Measurements from ENCODE around the gene INPP4B.

The INPP4B gene

DNA sequence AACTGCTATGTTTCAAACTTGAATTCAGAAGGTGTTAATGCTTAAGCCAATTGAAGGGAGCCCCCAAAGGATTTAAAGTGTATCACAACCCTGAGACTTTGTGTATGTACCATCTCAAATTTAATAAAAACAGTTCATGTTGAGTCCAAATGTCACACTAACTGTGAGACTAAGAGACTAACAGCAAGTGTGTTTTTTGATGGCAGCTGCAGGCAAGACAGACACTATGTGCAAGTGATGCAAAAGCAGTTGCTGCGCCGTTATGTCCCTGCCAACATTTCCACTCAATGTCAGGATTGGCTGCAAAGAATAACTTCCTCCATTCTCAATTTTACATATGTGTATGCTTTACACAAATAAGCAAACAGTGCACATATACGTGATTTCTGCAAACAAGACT is 615.1 kb downstream of the INPP4B start:
- Histone ChIP-seq H3K4me1 (ENCODE audit: insufficient read depth, low read length) (no peaks in the 10 kb centered on the region), H3K36me3 (ENCODE audit: insufficient read depth, low read length) (peaks cover 11% of the 10 kb centered on the region; the same call in 1 of the 2 replicates), H3K4me2 (ENCODE audit: insufficient read depth, low read length) (no peak overlapping the region), H3K79me2 (ENCODE audit: insufficient read depth, low read length) (no peaks in the 10 kb centered on the region), H3K27ac (ENCODE audit: low read length) (no peak overlapping the region), H2AFZ (ENCODE audit: low read depth, low read length) (no peak overlapping the region), H3K4me3 (ENCODE audit: low read depth in 1 of 2, low read length in 2 of 2) (no peak overlapping the region), H4K20me1 (ENCODE audit: insufficient read depth, low read length) (no peaks in the 10 kb centered on the region), H3K27me3 (ENCODE audit: insufficient read depth, low read length, poor library complexity) (no peaks in the 10 kb centered on the region), H3K9ac (ENCODE audit: low read depth, low read length) (no peak overlapping the region), H3K9me3 (ENCODE audit: insufficient read depth, low read length, severe bottlenecking) (no peaks in the 10 kb centered on the region)
- TF ChIP-seq EZH2 (IDR thresholded peaks at IDR 0.05; ENCODE audit: borderline replicate concordance, low read depth, low read length, severe bottlenecking) = no peak
- TF ChIP-seq, protein P1, sequence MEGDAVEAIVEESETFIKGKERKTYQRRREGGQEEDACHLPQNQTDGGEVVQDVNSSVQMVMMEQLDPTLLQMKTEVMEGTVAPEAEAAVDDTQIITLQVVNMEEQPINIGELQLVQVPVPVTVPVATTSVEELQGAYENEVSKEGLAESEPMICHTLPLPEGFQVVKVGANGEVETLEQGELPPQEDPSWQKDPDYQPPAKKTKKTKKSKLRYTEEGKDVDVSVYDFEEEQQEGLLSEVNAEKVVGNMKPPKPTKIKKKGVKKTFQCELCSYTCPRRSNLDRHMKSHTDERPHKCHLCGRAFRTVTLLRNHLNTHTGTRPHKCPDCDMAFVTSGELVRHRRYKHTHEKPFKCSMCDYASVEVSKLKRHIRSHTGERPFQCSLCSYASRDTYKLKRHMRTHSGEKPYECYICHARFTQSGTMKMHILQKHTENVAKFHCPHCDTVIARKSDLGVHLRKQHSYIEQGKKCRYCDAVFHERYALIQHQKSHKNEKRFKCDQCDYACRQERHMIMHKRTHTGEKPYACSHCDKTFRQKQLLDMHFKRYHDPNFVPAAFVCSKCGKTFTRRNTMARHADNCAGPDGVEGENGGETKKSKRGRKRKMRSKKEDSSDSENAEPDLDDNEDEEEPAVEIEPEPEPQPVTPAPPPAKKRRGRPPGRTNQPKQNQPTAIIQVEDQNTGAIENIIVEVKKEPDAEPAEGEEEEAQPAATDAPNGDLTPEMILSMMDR (IDR thresholded peaks at IDR 0.05; ENCODE audit: borderline replicate concordance, extremely low read depth, low read length, poor library complexity, severe bottlenecking) = peak; percentile 16
- DNase-seq = no peak
- no peak for ATAC-seq (ENCODE audit: insufficient read depth, low read depth)

DNA sequence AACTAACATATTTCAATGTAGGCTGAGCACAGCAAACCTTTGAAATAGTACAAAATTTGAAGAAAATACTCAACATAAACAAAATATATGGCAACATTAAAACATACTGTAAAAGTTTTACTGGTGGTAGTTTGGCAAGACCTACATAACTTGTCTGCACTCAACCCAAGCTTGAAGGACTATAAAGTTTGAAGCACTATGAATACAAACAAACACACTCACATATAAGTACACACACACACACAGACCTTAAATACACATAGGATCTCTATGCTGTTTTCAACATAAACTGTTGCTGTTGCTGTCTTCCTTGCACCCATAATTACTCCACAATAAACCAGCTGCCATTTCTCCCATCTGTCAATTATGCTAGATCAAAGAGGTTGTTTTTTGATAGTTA is 620.1 kb downstream of the INPP4B start:
- DNase-seq (no peak), ATAC-seq (ENCODE audit: insufficient read depth, low read depth) (no peak)
- Histone ChIP-seq H3K4me1 (ENCODE audit: insufficient read depth, low read length) (no peaks in the 10 kb centered on the region), H3K79me2 (ENCODE audit: insufficient read depth, low read length) (no peaks in the 10 kb centered on the region), H2AFZ (ENCODE audit: low read depth, low read length) (no peak overlapping the region), H3K4me3 (ENCODE audit: low read depth in 1 of 2, low read length in 2 of 2) (no peak overlapping the region), H3K36me3 (ENCODE audit: insufficient read depth, low read length) (peaks cover 12% of the 10 kb centered on the region; the same call in 1 of the 2 replicates), H3K27me3 (ENCODE audit: insufficient read depth, low read length, poor library complexity) (no peaks in the 10 kb centered on the region), H3K27ac (ENCODE audit: low read length) (no peak overlapping the region), H3K9me3 (ENCODE audit: insufficient read depth, low read length, severe bottlenecking) (no peaks in the 10 kb centered on the region), H3K4me2 (ENCODE audit: insufficient read depth, low read length) (no peak overlapping the region), H4K20me1 (ENCODE audit: insufficient read depth, low read length) (no peaks in the 10 kb centered on the region), H3K9ac (ENCODE audit: low read depth, low read length) (no peak overlapping the region)
- TF ChIP-seq, protein P1 (IDR thresholded peaks at IDR 0.05; ENCODE audit: borderline replicate concordance, extremely low read depth, low read length, poor library complexity, severe bottlenecking) = no peak
- no peak for TF ChIP-seq EZH2 (IDR thresholded peaks at IDR 0.05; ENCODE audit: borderline replicate concordance, low read depth, low read length, severe bottlenecking)

DNA sequence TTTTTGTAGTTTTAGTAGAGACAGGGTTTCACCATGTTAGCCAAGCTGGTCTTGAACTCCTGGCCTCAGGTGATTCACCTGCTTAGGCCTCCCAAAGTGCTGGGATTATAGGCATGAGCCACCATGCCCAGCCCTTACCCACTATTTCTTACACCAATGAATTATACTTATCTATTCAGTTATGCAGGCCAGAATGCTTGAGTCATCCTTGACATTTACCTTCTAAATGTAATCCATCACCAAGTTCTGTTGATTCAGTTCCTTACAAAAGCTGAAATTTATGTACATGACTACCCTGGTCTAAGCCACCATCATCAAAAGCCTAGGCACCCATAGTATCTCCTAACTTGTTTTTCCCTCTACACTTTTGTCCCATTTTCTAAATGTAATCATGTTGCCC is 624.0 kb downstream of the INPP4B start:
- peaks cover 11% of the 10 kb centered on the region; the same call in 1 of the 2 replicates for H3K36me3 ChIP-seq (ENCODE audit: insufficient read depth, low read length)
- H3K9ac ChIP-seq (ENCODE audit: low read depth, low read length) = no peak overlapping the region
- TF ChIP-seq EZH2 (IDR thresholded peaks at IDR 0.05; ENCODE audit: borderline replicate concordance, low read depth, low read length, severe bottlenecking) = no peak
- TF ChIP-seq, protein P1 (IDR thresholded peaks at IDR 0.05; ENCODE audit: borderline replicate concordance, extremely low read depth, low read length, poor library complexity, severe bottlenecking) = no peak
- H3K27me3 ChIP-seq (ENCODE audit: insufficient read depth, low read length, poor library complexity) = no peaks in the 10 kb centered on the region
- no peaks in the 10 kb centered on the region for H3K79me2 ChIP-seq (ENCODE audit: insufficient read depth, low read length)
- DNase-seq = no peak
- no peak for ATAC-seq (ENCODE audit: insufficient read depth, low read depth)
- no peak overlapping the region for H2AFZ ChIP-seq (ENCODE audit: low read depth, low read length)
- no peaks in the 10 kb centered on the region for H3K4me1 ChIP-seq (ENCODE audit: insufficient read depth, low read length)
- H3K27ac ChIP-seq (ENCODE audit: low read length) = no peak overlapping the region
- no peaks in the 10 kb centered on the region for H4K20me1 ChIP-seq (ENCODE audit: insufficient read depth, low read length)
- H3K4me3 ChIP-seq (ENCODE audit: low read depth in 1 of 2, low read length in 2 of 2) = no peak overlapping the region
- no peak overlapping the region for H3K4me2 ChIP-seq (ENCODE audit: insufficient read depth, low read length)
- no peaks in the 10 kb centered on the region for H3K9me3 ChIP-seq (ENCODE audit: insufficient read depth, low read length, severe bottlenecking)

DNA sequence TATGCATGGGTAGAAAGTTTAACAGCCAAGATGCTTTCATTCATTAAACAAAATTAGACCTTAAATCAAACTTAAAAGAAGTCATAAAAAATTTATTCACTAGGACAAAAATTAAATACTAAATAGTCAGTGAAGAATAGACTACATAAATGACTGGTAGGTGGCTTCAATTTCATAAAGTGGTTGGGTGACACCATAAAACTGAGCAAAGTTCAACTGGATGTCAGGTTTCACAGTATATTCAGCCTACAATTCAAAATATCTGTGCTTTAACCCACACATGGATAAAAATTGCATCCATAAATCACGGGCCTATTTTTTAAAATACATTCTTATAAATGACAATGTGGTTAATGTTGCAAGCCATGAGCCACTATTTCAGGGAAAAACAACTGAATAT is 627.4 kb downstream of the INPP4B start:
- H3K36me3 ChIP-seq (ENCODE audit: insufficient read depth, low read length) = 0 out of 2 replicates have a peak, but pooled peaks cover 10% of the 10 kb centered on the region
- TF ChIP-seq EZH2 (IDR thresholded peaks at IDR 0.05; ENCODE audit: borderline replicate concordance, low read depth, low read length, severe bottlenecking) = no peak
- TF ChIP-seq, protein P1 (IDR thresholded peaks at IDR 0.05; ENCODE audit: borderline replicate concordance, extremely low read depth, low read length, poor library complexity, severe bottlenecking) = no peak

More for the DNA sequence above, 627.4 kb downstream of the INPP4B start:
- no peaks in the 10 kb centered on the region for H3K9me3 ChIP-seq (ENCODE audit: insufficient read depth, low read length, severe bottlenecking)
- H3K27ac ChIP-seq (ENCODE audit: low read length) = no peak overlapping the region
- no peak overlapping the region for H3K4me2 ChIP-seq (ENCODE audit: insufficient read depth, low read length)
- DNase-seq (no peak), ATAC-seq (ENCODE audit: insufficient read depth, low read depth) (no peak)
- H3K9ac ChIP-seq (ENCODE audit: low read depth, low read length) = no peak overlapping the region
- no peaks in the 10 kb centered on the region for H4K20me1 ChIP-seq (ENCODE audit: insufficient read depth, low read length)
- H3K4me1 ChIP-seq (ENCODE audit: insufficient read depth, low read length) = no peaks in the 10 kb centered on the region
- H3K27me3 ChIP-seq (ENCODE audit: insufficient read depth, low read length, poor library complexity) = no peaks in the 10 kb centered on the region
- H3K79me2 ChIP-seq (ENCODE audit: insufficient read depth, low read length) = no peaks in the 10 kb centered on the region
- H2AFZ ChIP-seq (ENCODE audit: low read depth, low read length) = no peak overlapping the region
- H3K4me3 ChIP-seq (ENCODE audit: low read depth in 1 of 2, low read length in 2 of 2) = no peak overlapping the region

Measured in DND-41 (cell line).